HCT116 (cell line): ENCODE measurements around the gene OR1S2. TPM values are rescaled to one million over a fixed set of nuclear protein-coding genes. Genes with fewer than 3 reads are reported as not detected.

Source experiments
- ATAC-seq: fragments of 200-7000 bp; cut with Tn5 transposase; 2 replicates; pipeline ENCODE4 v1.9.1; 2020; ENCODE audit warnings: mild to moderate bottlenecking, moderate library complexity
- BruUV-seq: library from RNA; stranded (reverse); fragments of 400-500 nt; replicated peaks from 2 replicates; lab custom pipeline; 2021; lab: Mats Ljungman, UMichigan
- CTCF ChIA-PET: fragments of 300-600 bp; sonication (Branson Sonifier 250); formaldehyde crosslinking; loops from one replicate; lab custom pipeline; 2021; ENCODE audit warnings: antibody characterized with exemption; lab: Charles Lee
- POLR2A ChIA-PET: fragments of 300-600, 350-600 bp; sonication (Branson Sonifier 250); formaldehyde crosslinking; loops from one replicate; lab custom pipeline; 2021; ENCODE audit warnings: antibody characterized with exemption; lab: Charles Lee
- RAD21 ChIA-PET, 2 experiments: fragments of 300-600 bp; sonication (Branson Sonifier 250); formaldehyde crosslinking; loops; one replicate each; lab custom pipeline; 2023; ENCODE audit warnings: low total read pairs in 2 of 2; ENCODE audit not compliant: uncharacterized antibody in 2 of 2, unreplicated experiment in 2 of 2, low non-redundant PET in 1 of 2; lab: Charles Lee
- DNase-seq: peaks from one replicate; pipeline ENCODE4 v3.0.0-alpha.2; 2010; ENCODE audit warnings: low read depth, low spot score
- H2AFZ ChIP-seq: fragments of 200-600 bp; shearing (Covaris generic), sonication (generic); 2 replicates; pipeline ENCODE4 v1.6.1; 2017; ENCODE audit warnings: low read depth, mixed run types, mixed read lengths, antibody characterized with exemption, low read length; ENCODE audit not compliant: poor library complexity, severe bottlenecking
- H3K27ac ChIP-seq: 2 replicates; pipeline ENCODE4 v1.5.1; 2012; ENCODE audit warnings: low read depth, low read length
- H3K27me3 ChIP-seq: fragments of 200-600 bp; sonication (generic); 2 replicates; pipeline ENCODE4 v1.6.1; 2016; ENCODE audit warnings: mixed run types, low read length, mixed read lengths; ENCODE audit not compliant: insufficient read depth
- H3K36me3 ChIP-seq, 2 experiments: fragments of 200-500 bp in 1 of 2; fragments of 200-600 bp in 1 of 2; sonication (Bioruptor generic) in 1 of 2; sonication (generic) in 1 of 2; 2 replicates each; pipeline versions ENCODE4 v1.5.1 to v1.6.1; 2014 to 2016; ENCODE audit warnings: low read length in 2 of 2, inconsistent platforms in 1 of 2, mixed read lengths in 1 of 2, mixed run types in 1 of 2; ENCODE audit not compliant: insufficient read depth in 2 of 2, control insufficient read depth in 1 of 2
- H3K4me1 ChIP-seq, 2 experiments: fragments of 200-600 bp in 1 of 2; sonication (generic) in 1 of 2; 2 replicates each; pipeline versions ENCODE4 v1.5.1 to v1.6.1; 2012 to 2017; ENCODE audit warnings: low read length in 2 of 2, inconsistent platforms in 1 of 2, mild to moderate bottlenecking in 1 of 2, mixed read lengths in 1 of 2, mixed run types in 1 of 2, moderate library complexity in 1 of 2; ENCODE audit not compliant: insufficient read depth in 2 of 2, control insufficient read depth in 1 of 2
- H3K4me2 ChIP-seq: fragments of 200-600 bp; sonication (generic); 2 replicates; pipeline ENCODE4 v1.6.1; 2017; ENCODE audit warnings: mixed run types, low read length, mixed read lengths
- H3K4me3 ChIP-seq, 2 experiments: fragments of 200-600 bp in 1 of 2; sonication (generic) in 1 of 2; replicated peaks in 1 of 2; 2 replicates each; pipeline ENCODE4 v1.5.1; 2011 to 2016; ENCODE audit warnings: low read length in 2 of 2, control low read depth in 1 of 2, low read depth in 1 of 2, mild to moderate bottlenecking in 1 of 2, mixed read lengths in 1 of 2, mixed run types in 1 of 2
- H3K79me2 ChIP-seq: fragments of 200-600 bp; sonication (generic); 2 replicates; pipeline ENCODE4 v1.6.1; 2017; ENCODE audit warnings: mild to moderate bottlenecking, mixed run types, low read length, moderate library complexity, mixed read lengths; ENCODE audit not compliant: insufficient read depth
- H3K9ac ChIP-seq: fragments of 200-600 bp; sonication (generic); 2 replicates; pipeline ENCODE4 v1.6.1; 2016; ENCODE audit warnings: low read length, mixed read lengths
- H3K9me2 ChIP-seq: fragments of 200-600 bp; sonication (generic), shearing (Covaris generic); 2 replicates; pipeline ENCODE4 v1.6.1; 2017; ENCODE audit warnings: mixed run types, mild to moderate bottlenecking, moderate library complexity; ENCODE audit not compliant: insufficient read depth
- H3K9me3 ChIP-seq, 2 experiments: fragments of 200-500 bp in 1 of 2; fragments of 200-600 bp in 1 of 2; sonication (Bioruptor generic) in 1 of 2; sonication (generic) in 1 of 2; 2 replicates each; pipeline ENCODE4 v1.6.1; 2014 to 2017; ENCODE audit warnings: low read length in 2 of 2, mixed read lengths in 2 of 2, inconsistent platforms in 1 of 2, low read depth in 1 of 2, mild to moderate bottlenecking in 1 of 2, mixed run types in 1 of 2, moderate library complexity in 1 of 2; ENCODE audit not compliant: control insufficient read depth in 1 of 2, insufficient read depth in 1 of 2
- H4K20me1 ChIP-seq: fragments of 200-600 bp; sonication (generic), shearing (Covaris generic); 2 replicates; pipeline ENCODE4 v1.6.1; 2017; ENCODE audit warnings: mixed run types, mild to moderate bottlenecking, moderate library complexity; ENCODE audit not compliant: insufficient read depth
- ATF3 ChIP-seq: IDR thresholded peaks from 2 replicates; pipeline ENCODE4 v1.6.1; 2012
- CBX3 ChIP-seq: IDR thresholded peaks from 2 replicates; pipeline ENCODE4 v1.6.1; 2012; ENCODE audit warnings: low read depth
- CEBPB ChIP-seq: IDR thresholded peaks from 2 replicates; pipeline ENCODE4 v1.6.1; 2012; ENCODE audit warnings: low read depth
- CTCF ChIP-seq, 3 experiments: fragments of 200-600 bp in 1 of 3; sonication (generic) in 1 of 3; IDR thresholded peaks in 2 of 3; conservative IDR thresholded peaks in 1 of 3; 2 replicates each; pipeline ENCODE4 v1.5.1; 2012 to 2017; ENCODE audit warnings: low read depth in 2 of 3, low read length in 2 of 3, antibody characterized with exemption in 1 of 3, borderline replicate concordance in 1 of 3, control low read depth in 1 of 3, mild to moderate bottlenecking in 1 of 3, mixed read lengths in 1 of 3, mixed run types in 1 of 3, moderate library complexity in 1 of 3; ENCODE audit not compliant: insufficient read depth in 1 of 3
- ELF1 ChIP-seq: IDR thresholded peaks from 2 replicates; pipeline ENCODE4 v1.6.1; 2012; ENCODE audit warnings: low read depth, borderline replicate concordance
- EZH2 ChIP-seq: fragments of 200-600 bp; sonication (generic); IDR thresholded peaks from 2 replicates; pipeline ENCODE4 v1.6.1; 2017; ENCODE audit warnings: antibody characterized with exemption, mixed run types
- EZH2phosphoT487 ChIP-seq: fragments of 200-600 bp; IDR thresholded peaks from 2 replicates; pipeline ENCODE4 v1.6.1; 2018; ENCODE audit warnings: antibody characterized with exemption, borderline replicate concordance
- MAX ChIP-seq: IDR thresholded peaks from 2 replicates; pipeline ENCODE4 v1.6.1; 2012
- POLR2A ChIP-seq: IDR thresholded peaks from 2 replicates; pipeline ENCODE4 v1.7.0; 2011; ENCODE audit warnings: borderline replicate concordance; ENCODE audit not compliant: insufficient read depth, insufficient read length; ENCODE audit errors: extremely low read depth
- POLR2AphosphoS5 ChIP-seq: IDR thresholded peaks from 2 replicates; pipeline ENCODE4 v1.6.1; 2011; ENCODE audit warnings: mild to moderate bottlenecking, low read depth, low read length, moderate library complexity
- REST ChIP-seq: IDR thresholded peaks from 2 replicates; pipeline ENCODE4 v1.6.1; 2012; ENCODE audit warnings: low read depth
- SIN3A ChIP-seq: IDR thresholded peaks from 2 replicates; pipeline ENCODE4 v1.6.1; 2012; ENCODE audit warnings: low read depth
- SP1 ChIP-seq: IDR thresholded peaks from 2 replicates; pipeline ENCODE4 v1.6.1; 2012; ENCODE audit warnings: low read depth
- SRF ChIP-seq: IDR thresholded peaks from 2 replicates; pipeline ENCODE4 v1.6.1; 2012; ENCODE audit warnings: low read depth
- TCF7L2 ChIP-seq: IDR thresholded peaks from 2 replicates; pipeline ENCODE4 v1.7.0; 2011; ENCODE audit warnings: borderline replicate concordance, inconsistent platforms; ENCODE audit not compliant: insufficient read depth, insufficient read length; ENCODE audit errors: extremely low read depth
- ZBTB33 ChIP-seq: IDR thresholded peaks from 2 replicates; pipeline ENCODE4 v1.6.1; 2011; ENCODE audit warnings: mild to moderate bottlenecking, low read length, moderate library complexity; ENCODE audit not compliant: insufficient replicate concordance; ENCODE audit errors: extremely low read depth
- ZFX ChIP-seq: fragments of 450-650 bp; IDR thresholded peaks from 2 replicates; pipeline ENCODE4 v1.6.1; 2017
- ZNF274 ChIP-seq: fragments of 200-500 bp; sonication (Bioruptor generic); IDR thresholded peaks from 2 replicates; pipeline ENCODE4 v1.6.1; 2014; ENCODE audit warnings: mild to moderate bottlenecking, low read depth, low read length, inconsistent platforms
- intact Hi-C: fragments of 100-400 bp; cut with micrococcal nuclease; formaldehyde crosslinking; loops from 2 replicates; pipeline ENCODE4 v1.10.0; 2022
- total RNA-seq: library from RNA; stranded (reverse); gene quantifications from one replicate; pipeline ENCODE4 v1.2.1, GENCODE V29; 2021; ENCODE audit not compliant: unreplicated experiment

OR1S2 gene
- total RNA-seq, 1 experiment from 2014 or later = not detected

GRCh38 chr11:58186938-58187337 lies 17.0 kb downstream of the OR1S2 start:
- BruUV-seq = no TSS peak
- no peaks in the 10 kb centered on the region for H3K79me2 ChIP-seq
- peaks cover 7% of the 10 kb centered on the region; the same call in 1 of the 2 replicates for H3K27me3 ChIP-seq
- H2AFZ ChIP-seq = no peak overlapping the region
- H3K4me3 ChIP-seq = no peak overlapping the region
- no peak overlapping the region for H3K9ac ChIP-seq
- TF ChIP-seq REST (no peak), SP1 (no peak), EZH2 (no peak), SRF (no peak), CTCF (IDR thresholded peaks at IDR 0.05 in 2 of 3, conservative IDR thresholded peaks at IDR 0.05 in 1 of 3; ENCODE audit: borderline replicate concordance in 1 of 3, insufficient read depth in 1 of 3, low read depth in 2 of 3, low read length in 2 of 3) (no peak), EZH2phosphoT487 (no peak), ATF3 (no peak), ZFX (no peak), ELF1 (no peak), SIN3A (no peak), CBX3 (no peak), ZNF274 (no peak), TCF7L2 (no peak), CEBPB (no peak), POLR2AphosphoS5 (no peak), ZBTB33 (no peak), POLR2A (no peak), MAX (no peak)
- intact Hi-C loops = loop anchor here (2.0 kb wide), 1 partner anchor 764 kb away; no protein-coding TSS in a partner anchor
- H3K9me2 ChIP-seq = no peaks in the 10 kb centered on the region
- DNase-seq (no peak), ATAC-seq (no peak)
- H3K9me3 ChIP-seq = no peaks in the 10 kb centered on the region
- H3K27ac ChIP-seq = no peak overlapping the region
- no peak overlapping the region for H3K4me2 ChIP-seq
- no peaks in the 10 kb centered on the region for H4K20me1 ChIP-seq
- no peaks in the 10 kb centered on the region for H3K36me3 ChIP-seq
- ChIA-PET CTCF (no interaction called here), POLR2A (no interaction called here), RAD21 (no interaction called here)
- H3K4me1 ChIP-seq = no peaks in the 10 kb centered on the region
